H9 (cell line): ENCODE measurements around the gene MBOAT2. TPM values are rescaled to one million over a fixed set of nuclear protein-coding genes. Genes with fewer than 3 reads are reported as not detected.
A peak's percentile ranks its signal among the peaks of the same experiment; 100 is the strongest.

Source experiments
- DNase-seq: peaks from one replicate; pipeline ENCODE4 v3.0.0-alpha.2; 2017
- H2AFZ ChIP-seq: one replicate; pipeline ENCODE4 v1.6.1; 2013; ENCODE audit warnings: mild to moderate bottlenecking, low read length, control low read depth, moderate library complexity
- H2AK5ac ChIP-seq: 2 replicates; pipeline ENCODE4 v1.6.1; 2013; ENCODE audit warnings: low read length, control low read depth, mixed read lengths; ENCODE audit not compliant: insufficient read length
- H2BK120ac ChIP-seq: one replicate; pipeline ENCODE4 v1.6.1; 2013; ENCODE audit warnings: low read depth, mild to moderate bottlenecking, low read length, control low read depth, inconsistent platforms; ENCODE audit not compliant: poor library complexity, severe bottlenecking
- H2BK12ac ChIP-seq: 2 replicates; pipeline ENCODE4 v1.6.1; 2013; ENCODE audit warnings: low read length, control low read depth, mixed read lengths, low read depth; ENCODE audit not compliant: insufficient read length
- H2BK15ac ChIP-seq: 2 replicates; pipeline ENCODE4 v1.6.1; 2013; ENCODE audit warnings: low read depth, low read length, control low read depth
- H2BK20ac ChIP-seq: one replicate; pipeline ENCODE4 v1.6.1; 2013; ENCODE audit warnings: low read depth, mild to moderate bottlenecking, low read length, control low read depth, inconsistent platforms; ENCODE audit not compliant: poor library complexity, severe bottlenecking
- H2BK5ac ChIP-seq: 2 replicates; pipeline ENCODE4 v1.6.1; 2013; ENCODE audit warnings: low read length, control low read depth, mixed read lengths; ENCODE audit not compliant: insufficient read length
- H3K14ac ChIP-seq: 2 replicates; pipeline ENCODE4 v1.6.1; 2013; ENCODE audit warnings: low read length, control low read depth; ENCODE audit not compliant: insufficient read depth
- H3K18ac ChIP-seq: 2 replicates; pipeline ENCODE4 v1.6.1; 2013; ENCODE audit warnings: low read depth, mild to moderate bottlenecking, mixed read lengths, low read length, control low read depth; ENCODE audit not compliant: insufficient read length
- H3K23ac ChIP-seq: 2 replicates; pipeline ENCODE4 v1.6.1; 2013; ENCODE audit warnings: low read length, control low read depth, mixed read lengths, low read depth; ENCODE audit not compliant: insufficient read length
- H3K23me2 ChIP-seq: 2 replicates; pipeline ENCODE4 v1.6.1; 2013; ENCODE audit warnings: low read depth, mild to moderate bottlenecking, mixed read lengths, low read length, control low read depth; ENCODE audit not compliant: insufficient read length, poor library complexity, severe bottlenecking
- H3K27ac ChIP-seq: 2 replicates; pipeline ENCODE4 v1.5.1; 2013; ENCODE audit warnings: low read length, control low read depth, mixed read lengths, low read depth; ENCODE audit not compliant: insufficient read length
- H3K27me3 ChIP-seq: 2 replicates; pipeline ENCODE4 v1.6.1; 2013; ENCODE audit warnings: low read length, control low read depth, inconsistent platforms; ENCODE audit not compliant: insufficient read depth
- H3K4ac ChIP-seq: 2 replicates; pipeline ENCODE4 v1.6.1; 2013; ENCODE audit warnings: low read depth, mild to moderate bottlenecking, control low read depth, inconsistent platforms, low read length, moderate library complexity
- H3K4me1 ChIP-seq: 2 replicates; pipeline ENCODE4 v1.6.1; 2013; ENCODE audit warnings: low read length, control low read depth, inconsistent platforms; ENCODE audit not compliant: insufficient read depth
- H3K4me2 ChIP-seq: 2 replicates; pipeline ENCODE4 v1.6.1; 2013; ENCODE audit warnings: low read length, control low read depth, mixed read lengths; ENCODE audit not compliant: insufficient read length, insufficient read depth
- H3K56ac ChIP-seq: 2 replicates; pipeline ENCODE4 v1.6.1; 2013; ENCODE audit warnings: low read depth, mild to moderate bottlenecking, mixed read lengths, low read length, control low read depth; ENCODE audit not compliant: insufficient read length
- H3K79me1 ChIP-seq: 2 replicates; pipeline ENCODE4 v1.6.1; 2013; ENCODE audit warnings: low read depth, mild to moderate bottlenecking, moderate library complexity, low read length, control low read depth, inconsistent platforms; ENCODE audit not compliant: insufficient read depth, poor library complexity, severe bottlenecking
- H3K79me2 ChIP-seq: 2 replicates; pipeline ENCODE4 v1.6.1; 2013; ENCODE audit warnings: low read length, control low read depth, inconsistent platforms; ENCODE audit not compliant: insufficient read depth
- H3K9ac ChIP-seq: 2 replicates; pipeline ENCODE4 v1.6.1; 2013; ENCODE audit warnings: low read length, control low read depth, mixed read lengths; ENCODE audit not compliant: insufficient read length; ENCODE audit errors: extremely low read depth
- H3K9me3 ChIP-seq: one replicate; pipeline ENCODE4 v1.6.1; 2013; ENCODE audit warnings: low read depth, low read length, inconsistent platforms; ENCODE audit not compliant: control insufficient read depth
- H3T11ph ChIP-seq: one replicate; pipeline ENCODE4 v1.6.1; 2013; ENCODE audit warnings: mild to moderate bottlenecking, low read length, control low read depth, inconsistent platforms
- H4K20me1 ChIP-seq: one replicate; pipeline ENCODE4 v1.6.1; 2013; ENCODE audit not compliant: control insufficient read depth, insufficient read length, insufficient read depth
- H4K5ac ChIP-seq: 2 replicates; pipeline ENCODE4 v1.6.1; 2013; ENCODE audit warnings: low read depth, mild to moderate bottlenecking, mixed read lengths, low read length, control low read depth; ENCODE audit not compliant: insufficient read length
- H4K8ac ChIP-seq: replicated peaks from 2 replicates; pipeline ENCODE4 v1.6.1; 2013; ENCODE audit warnings: low read length, control low read depth, mixed read lengths, low read depth; ENCODE audit not compliant: insufficient read length
- H4K91ac ChIP-seq: 2 replicates; pipeline ENCODE4 v1.6.1; 2013; ENCODE audit warnings: low read depth, mild to moderate bottlenecking, moderate library complexity, mixed read lengths, low read length, control low read depth; ENCODE audit not compliant: insufficient read length
- H3K27ac Mint-ChIP-seq, 3 experiments: 2 replicates in 2 of 3; 3 replicates in 1 of 3; pipeline ENCODE4 v1.8.0; 2020 to 2021; ENCODE audit warnings: mixed read lengths in 3 of 3, mild to moderate bottlenecking in 1 of 3, moderate library complexity in 1 of 3
- H3K27me3 Mint-ChIP-seq: 2 replicates; pipeline ENCODE4 v1.8.0; 2021; ENCODE audit warnings: low read depth, mild to moderate bottlenecking, moderate library complexity, mixed read lengths
- H3K36me3 Mint-ChIP-seq, 3 experiments: 2 replicates in 2 of 3; 3 replicates in 1 of 3; pipeline ENCODE4 v1.8.0; 2020 to 2021; ENCODE audit warnings: low read depth in 3 of 3, mixed read lengths in 3 of 3; ENCODE audit not compliant: insufficient read depth in 1 of 3
- H3K4me1 Mint-ChIP-seq, 2 experiments: 2 replicates each; pipeline ENCODE4 v1.8.0; 2020; ENCODE audit warnings: mixed read lengths in 2 of 2
- H3K4me3 Mint-ChIP-seq, 2 experiments: 2 replicates in 1 of 2; 3 replicates in 1 of 2; pipeline ENCODE4 v1.8.0; 2020 to 2021; ENCODE audit warnings: mild to moderate bottlenecking in 2 of 2, mixed read lengths in 2 of 2, moderate library complexity in 1 of 2
- H3K9me3 Mint-ChIP-seq, 2 experiments: 2 replicates in 1 of 2; 3 replicates in 1 of 2; pipeline ENCODE4 v1.8.0; 2020; ENCODE audit warnings: mild to moderate bottlenecking in 2 of 2, mixed read lengths in 2 of 2, moderate library complexity in 1 of 2
- WGBS: extraction: QIAGEN DNeasy Blood & Tissue Kit; methylation state at CpG from one replicate; pipeline ENCODE4 v1.1.7; 2013; ENCODE audit warnings: missing lambda C conversion rate, low lambda C conversion rate, mixed read lengths; ENCODE audit not compliant: insufficient read length; ENCODE audit errors: extremely low coverage; 5-methylcytosine and 5-hydroxymethylcytosine counted together
- total RNA-seq: library from RNA; stranded (reverse); gene quantifications from 2 replicates; pipeline ENCODE4 v1.2.1, GENCODE V29; 2021
- TF ChIP-seq, protein P1 (sequence below): fragments of 200-600 bp; sonication (generic); conservative IDR thresholded peaks from 3 replicates; pipeline ENCODE4 v1.8.0; 2021; ENCODE audit warnings: antibody characterized with exemption, mild to moderate bottlenecking

The MBOAT2 gene
- total RNA-seq, 1 experiment from 2014 or later, result 20.2 TPM

- H3K9ac ChIP-seq, result no peak overlapping the region
- H3K18ac ChIP-seq, result no peak overlapping the region
- H3K27me3 Mint-ChIP-seq, result no peaks in the 10 kb centered on the region
- no peak overlapping the region for H2BK5ac ChIP-seq
- no peak overlapping the region for H2AK5ac ChIP-seq
- no peaks in the 10 kb centered on the region for H3K9me3 Mint-ChIP-seq
- H3K79me1 ChIP-seq, result no peaks in the 10 kb centered on the region
- no peaks in the 10 kb centered on the region for H3K4me1 ChIP-seq
- no peaks in the 10 kb centered on the region for H3K4me1 Mint-ChIP-seq
- H4K20me1 ChIP-seq, result no peaks in the 10 kb centered on the region
- no peaks in the 10 kb centered on the region for H3K27me3 ChIP-seq
- peaks cover 0 to 5% (median 3%) of the 10 kb centered on the region in 3 experiments; a peak in 4 of 7 replicates for H3K36me3 Mint-ChIP-seq
- no peak overlapping the region for H3K4me2 ChIP-seq
- H3K9me3 ChIP-seq, result no peaks in the 10 kb centered on the region
- H3K23ac ChIP-seq, result no peak overlapping the region
- no peak overlapping the region for H3K56ac ChIP-seq
- no CpG with 5 or more reads among the region's 8 CpGs for WGBS
- no peak overlapping the region for H2BK120ac ChIP-seq
- no peak overlapping the region for H3K4ac ChIP-seq
- H3K14ac ChIP-seq, result no peak overlapping the region
- H3K23me2 ChIP-seq, result no peaks in the 10 kb centered on the region
- TF ChIP-seq, protein P1, sequence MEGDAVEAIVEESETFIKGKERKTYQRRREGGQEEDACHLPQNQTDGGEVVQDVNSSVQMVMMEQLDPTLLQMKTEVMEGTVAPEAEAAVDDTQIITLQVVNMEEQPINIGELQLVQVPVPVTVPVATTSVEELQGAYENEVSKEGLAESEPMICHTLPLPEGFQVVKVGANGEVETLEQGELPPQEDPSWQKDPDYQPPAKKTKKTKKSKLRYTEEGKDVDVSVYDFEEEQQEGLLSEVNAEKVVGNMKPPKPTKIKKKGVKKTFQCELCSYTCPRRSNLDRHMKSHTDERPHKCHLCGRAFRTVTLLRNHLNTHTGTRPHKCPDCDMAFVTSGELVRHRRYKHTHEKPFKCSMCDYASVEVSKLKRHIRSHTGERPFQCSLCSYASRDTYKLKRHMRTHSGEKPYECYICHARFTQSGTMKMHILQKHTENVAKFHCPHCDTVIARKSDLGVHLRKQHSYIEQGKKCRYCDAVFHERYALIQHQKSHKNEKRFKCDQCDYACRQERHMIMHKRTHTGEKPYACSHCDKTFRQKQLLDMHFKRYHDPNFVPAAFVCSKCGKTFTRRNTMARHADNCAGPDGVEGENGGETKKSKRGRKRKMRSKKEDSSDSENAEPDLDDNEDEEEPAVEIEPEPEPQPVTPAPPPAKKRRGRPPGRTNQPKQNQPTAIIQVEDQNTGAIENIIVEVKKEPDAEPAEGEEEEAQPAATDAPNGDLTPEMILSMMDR, result no peak
- H2BK20ac ChIP-seq, result no peak overlapping the region
- H3K27ac ChIP-seq, result no peak overlapping the region
- no peak overlapping the region for H2BK12ac ChIP-seq
- H3K4me3 Mint-ChIP-seq, result no peak overlapping the region
- H4K8ac ChIP-seq, result no peak overlapping the region
- no peak overlapping the region for H2AFZ ChIP-seq
- DNase-seq, result no peak
- H3K27ac Mint-ChIP-seq, result peak overlapping the region in 1 of 3 experiments; percentile 79; a peak in 1 of 7 replicates
- H2BK15ac ChIP-seq, result no peak overlapping the region
- no peak overlapping the region for H3T11ph ChIP-seq
- no peak overlapping the region for H4K5ac ChIP-seq
- no peak overlapping the region for H4K91ac ChIP-seq
- H3K79me2 ChIP-seq, result no peaks in the 10 kb centered on the region
Observed at GRCh38 chr2:8819948-8820347, 183.5 kb downstream of the MBOAT2 start.
